ENCODE results near the gene PCDHB15.
A peak's percentile ranks its signal among the peaks of the same experiment; 100 is the strongest.
"Not testable (repeated sequence)": the region's sequence is repeated elsewhere in the genome, so short reads cannot be mapped to it uniquely, and the experiment has no call there.

The PCDHB15 gene

DNA sequence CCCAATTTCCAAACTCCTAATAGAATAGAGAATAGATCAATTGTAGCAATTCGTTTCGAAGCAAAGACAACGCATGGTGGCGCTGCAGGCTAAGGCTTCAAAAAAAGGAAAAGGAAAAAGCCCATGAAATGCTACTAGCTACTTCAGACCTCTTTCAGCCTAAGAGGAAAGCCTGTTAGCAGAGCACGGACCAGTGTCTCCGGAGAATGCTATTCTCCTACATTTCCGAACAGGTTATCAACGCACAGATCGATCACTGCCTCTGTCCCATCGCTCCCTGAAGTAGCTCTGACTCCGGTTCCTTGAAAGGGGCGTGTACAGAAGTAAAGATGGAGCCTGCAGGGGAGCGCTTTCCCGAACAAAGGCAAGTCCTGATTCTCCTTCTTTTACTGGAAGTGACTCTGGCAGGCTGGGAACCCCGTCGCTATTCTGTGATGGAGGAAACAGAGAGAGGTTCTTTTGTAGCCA, at the start of gene PCDHB15:
PCDHB15 (plus strand) TSS at position 146 of the 468 bp plus-strand sequence; CDS start at position 330, 184 bp downstream.
- DNase-seq (ENCODE audit: low spot score): no peak
- FAIRE-seq: no peak

DNA sequence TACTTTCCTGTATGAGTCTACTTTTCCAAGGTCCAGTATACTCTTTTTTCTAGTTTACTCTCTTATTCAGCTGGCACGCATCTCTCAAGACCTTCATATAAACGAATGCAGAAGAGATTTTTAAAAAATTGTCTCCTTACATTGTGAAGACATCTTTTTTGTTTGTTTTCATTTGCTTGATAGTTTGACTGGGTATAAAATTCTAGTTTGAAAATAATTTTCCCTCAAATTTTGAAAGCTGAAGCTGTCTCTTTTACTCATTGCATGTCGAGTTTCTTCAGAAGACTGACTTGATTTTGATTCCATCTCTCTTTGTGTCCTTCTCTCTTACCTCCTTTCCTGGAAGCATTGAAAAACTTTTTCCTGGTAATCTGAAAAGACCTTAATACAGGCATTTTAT, 48.8 kb upstream of the PCDHB15 start:
- no peak for FAIRE-seq
- no peak for DNase-seq (ENCODE audit: low spot score)

DNA sequence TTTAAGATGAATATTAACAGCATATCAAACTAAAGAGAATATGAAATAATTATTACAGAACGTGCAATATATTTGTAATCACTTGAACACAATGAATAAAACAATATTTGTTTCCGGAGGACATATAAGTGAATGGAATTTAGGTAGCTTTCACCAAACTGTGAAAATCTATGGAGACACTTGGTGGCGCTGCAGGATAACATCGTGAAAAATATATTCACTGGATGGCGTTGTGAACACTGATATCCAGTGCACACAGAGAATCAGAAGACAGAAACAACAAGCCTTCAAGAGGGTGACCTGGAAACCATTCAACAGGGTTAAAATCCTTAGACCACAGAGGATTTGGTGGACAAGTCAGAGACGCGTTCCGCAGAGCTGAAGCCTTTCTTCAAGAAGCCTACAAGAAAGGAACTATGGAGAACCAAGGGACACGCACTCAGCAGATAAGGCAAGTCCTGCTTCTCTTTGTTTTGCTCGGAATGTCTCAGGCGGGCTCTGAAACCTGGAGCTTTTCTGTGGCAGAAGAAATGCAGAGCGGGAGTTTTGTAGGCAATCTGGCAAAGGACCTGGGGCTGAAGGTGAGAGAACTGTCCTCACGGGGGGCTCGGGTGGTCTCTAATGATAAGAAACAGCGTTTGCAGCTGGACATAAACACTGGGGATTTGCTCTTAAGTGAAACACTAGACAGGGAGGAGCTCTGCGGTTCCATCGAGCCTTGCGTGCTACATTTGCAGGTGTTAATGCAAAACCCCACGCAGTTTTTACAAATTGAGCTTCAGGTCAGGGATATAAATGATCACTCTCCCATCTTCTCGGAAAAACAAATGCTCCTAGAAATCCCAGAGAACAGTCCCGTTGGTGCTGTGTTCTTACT, 45.6 kb upstream of the PCDHB15 start, which contains the start of gene PCDHB11:
PCDHB11 (plus strand) TSS at position 269 of the 877 bp plus-strand sequence; CDS start at position 417, 148 bp downstream.
- DNase-seq (ENCODE audit: low spot score): peak; percentile 43
- FAIRE-seq: no peak

DNA sequence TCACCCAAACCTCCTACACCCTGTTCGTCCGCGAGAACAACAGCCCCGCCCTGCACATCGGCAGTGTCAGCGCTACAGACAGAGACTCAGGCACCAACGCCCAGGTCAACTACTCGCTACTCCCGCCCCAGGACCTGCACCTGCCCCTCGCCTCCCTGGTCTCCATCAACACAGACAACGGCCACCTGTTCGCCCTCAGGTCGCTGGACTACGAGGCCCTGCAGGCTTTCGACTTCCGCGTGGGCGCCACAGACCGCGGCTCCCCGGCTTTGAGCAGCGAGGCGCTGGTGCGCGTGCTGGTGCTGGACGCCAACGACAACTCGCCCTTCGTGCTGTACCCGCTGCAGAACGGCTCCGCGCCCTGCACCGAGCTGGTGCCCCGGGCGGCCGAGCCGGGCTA, 44.1 kb upstream of the PCDHB15 start:
- not testable (repeated sequence) for FAIRE-seq

DNA sequence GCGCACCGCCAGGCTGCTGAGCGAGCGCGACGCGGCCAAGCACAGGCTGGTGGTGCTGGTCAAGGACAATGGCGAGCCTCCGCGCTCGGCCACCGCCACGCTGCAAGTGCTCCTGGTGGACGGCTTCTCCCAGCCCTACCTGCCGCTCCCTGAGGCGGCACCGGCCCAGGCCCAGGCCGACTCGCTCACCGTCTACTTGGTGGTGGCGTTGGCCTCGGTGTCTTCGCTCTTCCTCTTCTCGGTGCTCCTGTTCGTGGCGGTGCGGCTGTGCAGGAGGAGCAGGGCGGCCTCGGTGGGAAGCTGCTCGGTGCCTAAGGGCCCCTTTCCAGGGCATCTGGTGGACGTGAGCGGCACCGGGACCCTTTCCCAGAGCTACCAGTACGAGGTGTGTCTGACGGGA, 43.5 kb upstream of the PCDHB15 start:
- not testable (repeated sequence) for FAIRE-seq; DNase-seq (ENCODE audit: low spot score)

More for the DNA sequence above, 44.1 kb upstream of the PCDHB15 start:
- DNase-seq (ENCODE audit: low spot score): not testable (repeated sequence)

DNA sequence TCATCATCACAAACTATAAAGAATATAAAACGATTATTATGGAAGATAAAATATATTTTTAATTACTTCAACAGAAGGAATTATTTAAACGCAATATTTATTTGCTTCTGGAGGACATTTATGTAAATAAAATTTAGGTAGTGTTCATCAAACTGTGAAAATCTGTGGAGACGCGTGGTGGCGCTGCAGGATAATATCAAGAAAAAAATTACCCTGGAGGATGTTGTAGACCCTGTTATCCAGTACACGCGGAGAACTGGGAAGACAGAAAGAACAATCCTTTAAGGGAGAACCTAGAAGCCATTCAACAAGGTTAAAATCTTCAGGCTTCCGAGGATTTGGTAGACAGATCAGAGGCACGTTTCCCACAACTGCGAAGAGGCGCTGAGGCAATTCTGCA, 36.7 kb upstream of the PCDHB15 start, which contains the start of gene PCDHB12:
PCDHB12 (plus strand) TSS at position 242 of the 400 bp plus-strand sequence. CDS start 189 bp downstream, outside the sequence.
- FAIRE-seq (no peak), DNase-seq (ENCODE audit: low spot score) (peak; percentile 30)

DNA sequence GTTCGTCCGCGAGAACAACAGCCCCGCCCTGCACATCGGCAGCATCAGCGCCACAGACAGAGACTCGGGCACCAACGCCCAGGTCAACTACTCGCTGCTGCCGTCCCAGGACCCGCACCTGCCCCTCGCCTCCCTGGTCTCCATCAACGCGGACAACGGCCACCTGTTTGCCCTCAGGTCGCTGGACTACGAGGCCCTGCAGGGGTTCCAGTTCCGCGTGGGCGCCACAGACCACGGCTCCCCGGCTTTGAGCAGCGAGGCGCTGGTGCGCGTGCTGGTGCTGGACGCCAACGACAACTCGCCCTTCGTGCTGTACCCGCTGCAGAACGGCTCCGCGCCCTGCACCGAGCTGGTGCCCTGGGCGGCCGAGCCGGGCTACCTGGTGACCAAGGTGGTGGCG, 34.9 kb upstream of the PCDHB15 start:
- not testable (repeated sequence) for FAIRE-seq; DNase-seq (ENCODE audit: low spot score)

DNA sequence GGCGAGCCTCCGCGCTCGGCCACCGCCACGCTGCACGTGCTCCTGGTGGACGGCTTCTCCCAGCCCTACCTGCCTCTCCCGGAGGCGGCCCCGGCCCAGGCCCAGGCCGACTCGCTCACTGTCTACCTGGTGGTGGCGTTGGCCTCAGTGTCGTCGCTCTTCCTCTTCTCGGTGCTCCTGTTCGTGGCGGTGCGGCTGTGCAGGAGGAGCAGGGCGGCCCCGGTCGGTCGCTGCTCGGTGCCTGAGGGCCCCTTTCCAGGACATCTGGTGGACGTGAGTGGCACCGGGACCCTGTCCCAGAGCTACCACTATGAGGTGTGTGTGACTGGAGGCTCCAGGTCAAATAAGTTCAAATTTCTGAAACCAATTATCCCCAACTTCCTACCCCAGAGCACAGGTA, 34.3 kb upstream of the PCDHB15 start:
- not testable (repeated sequence) for FAIRE-seq; DNase-seq (ENCODE audit: low spot score)

DNA sequence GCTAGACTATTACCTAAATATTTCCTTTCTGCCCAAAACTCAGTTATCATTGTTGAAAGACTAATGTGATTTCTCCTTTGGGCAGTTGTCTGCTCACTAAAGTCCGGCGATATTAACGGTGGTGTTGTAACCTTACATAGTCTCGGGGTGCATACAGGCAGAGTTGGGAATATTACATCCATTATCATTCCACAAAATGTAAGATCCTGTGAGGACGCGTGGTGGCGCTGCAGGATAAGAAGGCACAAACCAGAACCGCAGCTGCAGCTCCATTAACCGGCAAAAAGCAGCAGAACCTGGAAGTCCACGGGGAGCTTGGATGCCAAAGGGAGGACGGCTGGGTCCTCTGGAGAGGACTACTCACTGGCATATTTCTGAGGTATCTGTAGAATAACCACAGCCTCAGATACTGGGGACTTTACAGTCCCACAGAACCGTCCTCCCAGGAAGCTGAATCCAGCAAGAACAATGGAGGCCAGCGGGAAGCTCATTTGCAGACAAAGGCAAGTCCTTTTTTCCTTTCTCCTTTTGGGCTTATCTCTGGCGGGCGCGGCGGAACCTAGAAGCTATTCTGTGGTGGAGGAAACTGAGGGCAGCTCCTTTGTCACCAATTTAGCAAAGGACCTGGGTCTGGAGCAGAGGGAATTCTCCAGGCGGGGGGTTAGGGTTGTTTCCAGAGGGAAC, 31.4 kb upstream of the PCDHB15 start, which contains the start of gene PCDHB13:
PCDHB13 (plus strand) TSS at position 264 of the 684 bp plus-strand sequence; CDS start at position 469, 205 bp downstream.
- DNase-seq (ENCODE audit: low spot score); FAIRE-seq: not testable (repeated sequence)

DNA sequence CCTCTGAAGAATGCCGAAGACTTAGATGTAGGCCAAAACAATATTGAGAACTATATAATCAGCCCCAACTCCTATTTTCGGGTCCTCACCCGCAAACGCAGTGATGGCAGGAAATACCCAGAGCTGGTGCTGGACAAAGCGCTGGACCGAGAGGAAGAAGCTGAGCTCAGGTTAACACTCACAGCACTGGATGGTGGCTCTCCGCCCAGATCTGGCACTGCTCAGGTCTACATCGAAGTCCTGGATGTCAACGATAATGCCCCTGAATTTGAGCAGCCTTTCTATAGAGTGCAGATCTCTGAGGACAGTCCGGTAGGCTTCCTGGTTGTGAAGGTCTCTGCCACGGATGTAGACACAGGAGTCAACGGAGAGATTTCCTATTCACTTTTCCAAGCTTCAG, 30.6 kb upstream of the PCDHB15 start:
- not testable (repeated sequence) for FAIRE-seq; DNase-seq (ENCODE audit: low spot score)

DNA sequence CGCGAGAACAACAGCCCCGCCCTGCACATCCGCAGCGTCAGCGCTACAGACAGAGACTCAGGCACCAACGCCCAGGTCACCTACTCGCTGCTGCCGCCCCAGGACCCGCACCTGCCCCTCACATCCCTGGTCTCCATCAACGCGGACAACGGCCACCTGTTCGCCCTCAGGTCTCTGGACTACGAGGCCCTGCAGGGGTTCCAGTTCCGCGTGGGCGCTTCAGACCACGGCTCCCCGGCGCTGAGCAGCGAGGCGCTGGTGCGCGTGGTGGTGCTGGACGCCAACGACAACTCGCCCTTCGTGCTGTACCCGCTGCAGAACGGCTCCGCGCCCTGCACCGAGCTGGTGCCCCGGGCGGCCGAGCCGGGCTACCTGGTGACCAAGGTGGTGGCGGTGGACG, 29.7 kb upstream of the PCDHB15 start:
- FAIRE-seq; DNase-seq (ENCODE audit: low spot score): not testable (repeated sequence)

DNA sequence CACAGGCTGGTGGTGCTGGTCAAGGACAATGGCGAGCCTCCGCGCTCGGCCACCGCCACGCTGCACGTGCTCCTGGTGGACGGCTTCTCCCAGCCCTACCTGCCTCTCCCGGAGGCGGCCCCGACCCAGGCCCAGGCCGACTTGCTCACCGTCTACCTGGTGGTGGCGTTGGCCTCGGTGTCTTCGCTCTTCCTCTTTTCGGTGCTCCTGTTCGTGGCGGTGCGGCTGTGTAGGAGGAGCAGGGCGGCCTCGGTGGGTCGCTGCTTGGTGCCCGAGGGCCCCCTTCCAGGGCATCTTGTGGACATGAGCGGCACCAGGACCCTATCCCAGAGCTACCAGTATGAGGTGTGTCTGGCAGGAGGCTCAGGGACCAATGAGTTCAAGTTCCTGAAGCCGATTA, 29.2 kb upstream of the PCDHB15 start:
- DNase-seq (ENCODE audit: low spot score); FAIRE-seq: not testable (repeated sequence)

DNA sequence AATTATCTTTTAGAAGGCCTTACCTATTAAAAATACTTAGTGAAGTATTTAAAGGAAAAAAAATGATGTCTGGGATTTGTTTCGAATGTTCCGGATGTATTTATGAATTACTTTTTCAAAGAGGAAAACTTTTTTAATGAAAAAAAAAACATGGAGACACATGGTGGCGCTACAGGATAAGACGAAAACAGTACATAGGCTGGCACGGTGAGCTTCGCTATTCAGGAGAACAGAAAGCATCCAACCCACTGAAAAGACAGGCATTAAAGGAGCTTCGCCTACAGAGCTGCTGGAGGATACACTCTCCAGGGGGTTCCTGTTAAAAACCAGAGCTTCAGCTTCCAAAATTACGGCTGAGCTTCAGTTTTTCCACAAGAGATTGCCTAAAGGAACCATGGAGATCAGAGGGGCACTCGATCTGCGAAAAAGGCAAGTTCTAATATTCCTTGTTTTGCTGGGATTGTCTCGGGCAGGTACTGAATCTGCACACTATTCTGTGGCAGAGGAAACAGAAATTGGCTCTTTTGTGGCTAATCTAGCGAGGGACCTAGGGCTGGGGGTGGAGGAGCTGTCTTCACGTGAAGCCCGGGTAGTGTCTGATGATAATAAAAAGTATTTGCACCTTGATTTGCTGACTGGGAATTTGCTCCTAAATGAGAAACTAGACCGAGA, 21.9 kb upstream of the PCDHB15 start, which contains the start of gene PCDHB14:
PCDHB14 (plus strand) TSS at position 232 of the 672 bp plus-strand sequence; CDS start at position 395, 163 bp downstream.
- no peak for FAIRE-seq
- peak; percentile 50 for DNase-seq (ENCODE audit: low spot score)

DNA sequence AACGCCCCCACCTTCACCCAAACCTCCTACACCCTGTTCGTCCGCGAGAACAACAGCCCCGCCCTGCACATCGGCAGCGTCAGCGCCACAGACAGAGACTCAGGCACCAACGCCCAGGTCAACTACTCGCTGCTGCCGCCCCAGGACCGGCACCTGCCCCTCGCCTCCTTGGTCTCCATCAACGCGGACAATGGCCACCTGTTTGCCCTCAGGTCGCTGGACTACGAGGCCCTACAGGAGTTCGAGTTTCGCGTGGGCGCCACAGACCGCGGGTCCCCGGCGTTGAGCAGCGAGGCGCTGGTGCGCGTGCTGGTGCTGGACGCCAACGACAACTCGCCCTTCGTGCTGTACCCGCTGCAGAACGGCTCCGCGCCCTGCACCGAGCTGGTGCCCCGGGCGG, 20.4 kb upstream of the PCDHB15 start:
- DNase-seq (ENCODE audit: low spot score); FAIRE-seq: not testable (repeated sequence)

DNA sequence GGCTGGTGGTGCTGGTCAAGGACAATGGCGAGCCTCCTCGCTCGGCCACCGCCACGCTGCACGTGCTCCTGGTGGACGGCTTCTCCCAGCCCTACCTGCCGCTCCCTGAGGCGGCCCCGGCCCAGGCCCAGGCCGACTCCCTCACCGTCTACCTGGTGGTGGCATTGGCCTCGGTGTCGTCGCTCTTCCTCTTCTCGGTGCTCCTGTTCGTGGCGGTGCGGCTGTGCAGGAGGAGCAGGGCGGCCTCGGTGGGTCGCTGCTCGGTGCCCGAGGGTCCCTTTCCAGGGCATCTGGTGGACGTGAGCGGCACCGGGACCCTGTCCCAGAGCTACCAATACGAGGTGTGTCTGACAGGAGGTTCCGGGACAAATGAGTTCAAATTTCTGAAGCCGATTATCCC, 19.8 kb upstream of the PCDHB15 start:
- DNase-seq (ENCODE audit: low spot score); FAIRE-seq: not testable (repeated sequence)

DNA sequence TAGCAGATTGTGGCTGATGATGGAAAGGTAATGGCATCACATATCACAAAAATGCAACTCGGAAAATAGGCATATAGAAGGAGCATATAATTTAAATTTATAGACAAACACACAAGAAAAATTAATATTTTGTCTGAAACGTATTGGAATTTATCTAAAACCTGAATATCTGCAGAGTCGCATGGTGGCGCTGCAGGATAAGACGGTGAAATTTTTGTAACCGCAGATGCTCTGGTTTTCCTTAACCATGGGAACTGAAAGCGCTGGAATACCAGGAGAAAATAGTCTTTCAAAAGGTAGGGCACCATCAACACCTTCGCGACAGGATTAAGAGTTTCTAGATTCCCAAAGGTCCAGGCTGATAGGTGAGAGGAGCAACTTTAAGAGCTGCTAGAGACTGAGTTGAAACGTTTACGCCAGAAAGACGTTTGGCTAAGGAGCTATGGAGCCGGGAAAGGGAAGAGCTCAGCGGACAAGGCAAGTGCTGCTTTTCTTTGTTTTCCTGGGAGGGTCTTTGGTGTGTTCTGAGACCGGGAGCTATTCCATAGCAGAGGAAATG, 11.0 kb upstream of the PCDHB15 start:
- DNase-seq (ENCODE audit: low spot score): peak; percentile 20
- FAIRE-seq: no peak

DNA sequence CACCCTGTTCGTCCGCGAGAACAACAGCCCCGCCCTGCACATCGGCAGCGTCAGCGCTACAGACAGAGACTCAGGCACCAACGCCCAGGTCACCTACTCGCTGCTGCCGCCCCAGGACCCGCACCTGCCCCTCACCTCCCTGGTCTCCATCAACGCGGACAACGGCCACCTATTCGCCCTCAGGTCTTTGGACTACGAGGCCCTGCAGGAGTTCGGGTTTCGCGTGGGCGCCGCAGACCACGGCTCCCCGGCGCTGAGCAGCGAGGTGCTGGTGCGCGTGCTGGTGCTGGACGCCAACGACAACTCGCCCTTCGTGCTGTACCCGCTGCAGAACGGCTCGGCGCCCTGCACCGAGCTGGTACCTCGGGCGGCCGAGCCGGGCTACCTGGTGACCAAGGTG, 9.3 kb upstream of the PCDHB15 start:
- DNase-seq (ENCODE audit: low spot score); FAIRE-seq: not testable (repeated sequence)

DNA sequence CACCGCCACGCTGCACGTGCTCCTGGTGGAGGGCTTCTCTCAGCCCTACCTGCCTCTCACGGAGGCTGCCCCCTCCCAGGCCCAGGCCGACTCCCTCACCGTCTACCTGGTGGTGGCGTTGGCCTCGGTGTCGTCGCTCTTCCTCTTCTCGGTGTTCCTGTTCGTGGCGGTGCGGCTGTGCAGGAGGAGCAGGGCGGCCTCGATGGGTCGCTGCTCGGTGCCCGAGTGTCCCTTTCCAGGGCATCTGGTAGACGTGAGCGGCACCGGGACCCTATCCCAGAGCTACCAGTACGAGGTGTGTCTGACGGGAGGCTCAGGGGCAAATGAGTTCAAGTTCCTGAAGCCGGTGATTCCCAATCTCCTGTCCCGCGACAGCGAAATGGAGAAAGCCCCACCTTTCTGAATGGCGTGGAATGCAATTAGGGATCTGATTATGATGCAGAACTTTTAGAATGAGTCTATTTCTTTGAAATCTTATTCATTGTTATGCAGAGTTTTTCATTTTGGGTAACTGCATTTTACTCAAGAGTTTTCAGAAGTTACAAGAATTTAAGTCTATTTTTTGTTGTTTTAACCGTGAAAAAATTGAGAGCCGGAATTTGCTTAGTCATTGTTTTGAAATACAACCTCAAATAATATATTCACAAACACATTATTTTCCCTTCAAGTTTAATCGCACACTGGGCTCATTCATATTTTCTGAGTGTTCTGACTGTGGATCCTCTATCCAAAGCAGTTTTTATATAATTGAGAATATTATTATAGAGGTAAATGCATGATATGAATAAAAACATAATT, 8.5 kb upstream of the PCDHB15 start:
- FAIRE-seq (no peak), DNase-seq (ENCODE audit: low spot score) (no peak)

DNA sequence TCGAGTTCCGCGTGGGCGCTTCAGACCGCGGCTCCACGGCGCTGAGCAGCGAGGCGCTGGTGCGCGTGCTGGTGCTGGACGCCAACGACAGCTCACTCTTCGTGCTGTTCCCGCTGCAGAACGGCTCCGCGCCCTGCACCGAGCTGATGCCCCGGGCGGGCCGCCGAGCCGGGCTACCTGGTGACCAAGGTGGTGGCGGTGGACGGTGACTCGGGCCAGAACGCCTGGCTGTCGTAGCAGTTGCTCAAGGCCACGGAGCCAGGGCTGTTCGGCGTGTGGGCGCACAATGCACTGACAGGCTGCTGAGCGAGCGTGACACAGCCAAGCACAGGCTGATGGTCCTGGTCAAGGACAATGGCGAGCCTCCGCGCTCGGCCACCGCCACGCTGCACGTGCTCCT, 3.7 kb upstream of the PCDHB15 start:
- DNase-seq (ENCODE audit: low spot score) (no peak), FAIRE-seq (no peak)

DNA sequence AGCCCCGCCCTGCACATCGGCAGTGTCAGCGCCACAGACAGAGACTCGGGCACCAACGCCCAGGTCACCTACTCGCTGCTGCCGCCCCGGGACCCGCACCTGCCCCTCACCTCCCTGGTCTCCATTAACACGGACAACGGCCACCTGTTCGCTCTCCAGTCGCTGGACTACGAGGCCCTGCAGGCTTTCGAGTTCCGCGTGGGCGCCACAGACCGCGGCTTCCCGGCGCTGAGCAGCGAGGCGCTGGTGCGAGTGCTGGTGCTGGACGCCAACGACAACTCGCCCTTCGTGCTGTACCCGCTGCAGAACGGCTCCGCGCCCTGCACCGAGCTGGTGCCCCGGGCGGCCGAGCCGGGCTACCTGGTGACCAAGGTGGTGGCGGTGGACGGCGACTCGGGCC, 1.8 kb downstream of the PCDHB15 start:
- not testable (repeated sequence) for FAIRE-seq

More for the DNA sequence above, 1.8 kb downstream of the PCDHB15 start:
- not testable (repeated sequence) for DNase-seq (ENCODE audit: low spot score)

Data from urothelium cell line (cell line).